Daoy (cell line): ENCODE measurements around the gene EFCAB8. TPM values are rescaled to one million over a fixed set of nuclear protein-coding genes. Genes with fewer than 3 reads are reported as not detected.
"Not testable (repeated sequence)": the region's sequence is repeated elsewhere in the genome, so short reads cannot be mapped to it uniquely, and the experiment has no call there.

ENCODE experiments used
- DNase-seq: peaks from one replicate; pipeline ENCODE4 v3.0.0-alpha.2; 2015; ENCODE audit warnings: low read depth
- total RNA-seq: library from RNA; depleted of rRNA; stranded (reverse); fragments of >200 nt; shearing (Covaris generic); gene quantifications from 2 replicates; pipeline ENCODE4 v1.2.3, GENCODE V29; 2014

The EFCAB8 gene
- total RNA-seq, 1 experiment from 2014 or later: 1.2 TPM

- no peak for DNase-seq
These were observed 112.2 kb downstream of the EFCAB8 start for GRCh38 chr20:32970973-32971300.

GRCh38 chr20:32971703-32972161 is 113.0 kb downstream of the EFCAB8 start:
- DNase-seq: no peak

GRCh38 chr20:32972181-32973076 is 113.7 kb downstream of the EFCAB8 start:
- DNase-seq: peak; percentile 35

- no peak for DNase-seq
These were observed 114.5 kb downstream of the EFCAB8 start for GRCh38 chr20:32973077-32973717.

DNA sequence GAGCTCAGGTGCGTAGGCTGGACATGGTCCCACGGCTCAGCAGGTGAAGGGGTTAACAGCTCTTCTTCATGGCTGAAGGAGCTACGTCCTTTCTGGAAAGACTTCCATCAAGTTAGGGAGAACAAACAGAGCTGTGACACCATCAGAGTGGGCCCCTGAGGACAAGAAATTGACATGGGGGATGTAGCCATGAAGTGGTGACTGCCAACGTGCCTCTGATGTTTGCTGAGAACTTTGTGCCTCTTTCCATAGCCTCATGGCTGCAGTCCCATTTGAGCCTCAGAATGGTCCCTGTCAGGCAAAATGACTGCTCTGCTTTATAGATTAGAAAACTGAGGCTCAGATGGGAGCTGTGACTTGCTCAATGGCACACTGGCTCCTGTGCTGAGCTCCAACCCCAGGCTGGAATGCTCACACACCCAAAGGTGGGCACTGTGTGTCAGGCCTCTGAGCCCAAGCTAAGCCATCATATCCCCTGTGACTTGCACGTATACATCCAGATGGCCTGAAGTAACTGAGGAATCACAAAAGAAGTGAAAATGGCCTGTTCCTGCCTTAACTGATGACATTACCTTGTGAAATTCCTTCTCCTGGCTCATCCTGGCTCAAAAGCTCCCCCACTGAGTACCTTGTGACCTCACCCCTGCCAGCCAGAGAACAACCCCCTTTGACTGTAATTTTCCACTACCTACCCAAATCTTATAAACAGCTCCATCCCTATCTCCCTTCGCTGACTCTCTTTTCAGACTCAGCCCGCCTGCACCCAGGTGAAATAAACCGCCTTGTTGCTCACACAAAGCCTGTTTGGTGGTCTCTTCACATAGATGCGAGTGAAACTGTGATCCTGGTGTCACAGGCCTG is 115.7 kb downstream of the EFCAB8 start:
- not testable (repeated sequence) for DNase-seq

- not testable (repeated sequence) for DNase-seq
These were observed 116.4 kb downstream of the EFCAB8 start for GRCh38 chr20:32975121-32975520.

- no peak for DNase-seq
These were observed 117.3 kb downstream of the EFCAB8 start for GRCh38 chr20:32975698-32976674.

DNA sequence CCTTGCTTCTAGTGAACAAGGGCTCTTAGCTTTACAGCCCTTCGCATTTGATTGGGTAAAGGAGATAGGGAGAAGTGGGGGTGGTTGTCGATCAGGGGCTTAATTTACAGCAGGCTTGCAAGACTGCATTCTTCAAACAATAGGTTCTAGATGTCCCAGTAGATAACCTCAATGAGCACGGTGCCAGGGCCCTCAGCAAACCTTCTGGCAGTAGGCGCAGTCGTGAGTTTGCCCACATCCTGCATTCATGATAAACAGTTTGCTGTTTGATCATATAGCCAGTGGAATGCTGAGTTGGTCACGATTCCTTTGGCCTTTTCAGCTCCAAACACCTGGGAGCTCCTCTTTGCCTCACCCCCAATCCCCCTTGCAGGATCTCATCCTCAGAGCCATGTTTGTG is 118.0 kb downstream of the EFCAB8 start:
- no peak for DNase-seq

- DNase-seq: no peak
These were observed 118.7 kb downstream of the EFCAB8 start for GRCh38 chr20:32977281-32978008.

DNA sequence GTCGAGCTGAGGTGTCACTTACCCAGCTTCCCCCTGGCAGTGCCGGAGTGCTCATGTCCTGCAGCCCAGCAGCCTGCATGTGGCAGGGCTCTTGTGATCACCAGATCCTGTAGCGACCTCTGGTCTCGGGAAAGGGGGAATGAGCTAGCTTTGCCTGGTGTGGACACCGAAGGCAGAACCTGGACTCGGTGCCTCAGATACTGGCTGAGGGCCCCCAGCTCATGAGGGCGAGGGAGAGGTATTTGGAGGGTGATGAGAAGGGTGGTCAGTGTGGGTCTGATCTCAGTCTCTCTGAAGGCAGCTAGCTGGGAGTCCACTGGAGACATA is 119.2 kb downstream of the EFCAB8 start:
- no peak for DNase-seq

DNA sequence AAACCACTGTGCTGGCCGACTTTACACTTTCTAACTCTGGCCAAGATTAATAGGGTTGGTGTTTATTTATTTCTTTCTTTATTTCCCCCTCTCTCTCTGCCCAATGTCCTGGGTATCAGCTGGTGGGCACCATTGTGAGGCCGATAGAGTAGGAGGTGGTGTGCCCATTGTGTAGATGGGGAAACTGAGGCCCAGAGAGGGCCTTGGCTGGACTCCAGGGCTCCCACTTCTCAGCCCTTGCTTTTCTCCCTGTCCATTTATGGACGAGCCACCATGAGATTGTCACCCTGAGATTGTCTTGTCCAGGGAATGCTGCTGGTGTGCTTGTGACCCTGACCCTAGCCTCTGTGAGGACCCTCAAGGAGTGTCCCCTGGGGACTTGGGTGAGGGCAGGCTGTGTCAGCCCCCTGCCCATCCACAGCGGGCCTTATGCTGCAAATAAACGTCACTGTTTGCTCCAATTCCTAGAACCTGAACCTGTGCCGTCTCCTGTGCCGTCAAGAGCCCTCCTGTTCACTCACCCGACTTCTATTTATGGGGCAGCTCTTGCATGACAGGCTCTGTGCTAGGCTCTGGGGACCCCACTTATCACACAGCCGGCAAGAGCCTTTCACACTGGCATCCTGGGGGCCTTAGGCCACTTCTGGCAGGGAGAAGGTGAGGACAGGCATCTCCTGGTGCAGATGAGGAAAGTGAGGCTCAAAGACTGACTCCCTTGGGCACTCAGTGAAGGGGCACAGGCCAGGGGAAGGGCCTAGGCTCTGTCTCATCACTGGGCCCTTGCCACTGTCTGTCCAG is 120.7 kb downstream of the EFCAB8 start:
- no peak for DNase-seq

GRCh38 chr20:32980131-32980941 is 121.6 kb downstream of the EFCAB8 start:
- no peak for DNase-seq

DNA sequence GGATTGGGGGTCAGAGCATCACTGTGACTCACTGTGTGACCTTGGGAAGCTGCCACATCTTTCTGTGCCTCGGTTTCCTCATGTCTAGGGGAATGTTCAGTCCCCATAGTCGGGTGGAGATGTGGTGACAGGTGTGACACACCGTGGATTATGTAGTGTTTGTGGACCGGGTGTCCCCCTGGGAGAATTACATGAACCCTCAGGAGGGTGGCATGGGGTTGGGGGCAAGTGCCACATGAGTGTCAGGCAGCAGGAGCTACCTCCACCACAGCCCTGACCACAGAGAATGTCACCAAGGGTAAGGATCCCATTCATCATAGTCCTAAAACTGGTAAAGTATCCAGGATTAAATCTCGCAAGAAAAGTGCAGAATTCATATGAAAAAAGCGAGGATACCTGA is 122.3 kb downstream of the EFCAB8 start:
- no peak for DNase-seq

DNA sequence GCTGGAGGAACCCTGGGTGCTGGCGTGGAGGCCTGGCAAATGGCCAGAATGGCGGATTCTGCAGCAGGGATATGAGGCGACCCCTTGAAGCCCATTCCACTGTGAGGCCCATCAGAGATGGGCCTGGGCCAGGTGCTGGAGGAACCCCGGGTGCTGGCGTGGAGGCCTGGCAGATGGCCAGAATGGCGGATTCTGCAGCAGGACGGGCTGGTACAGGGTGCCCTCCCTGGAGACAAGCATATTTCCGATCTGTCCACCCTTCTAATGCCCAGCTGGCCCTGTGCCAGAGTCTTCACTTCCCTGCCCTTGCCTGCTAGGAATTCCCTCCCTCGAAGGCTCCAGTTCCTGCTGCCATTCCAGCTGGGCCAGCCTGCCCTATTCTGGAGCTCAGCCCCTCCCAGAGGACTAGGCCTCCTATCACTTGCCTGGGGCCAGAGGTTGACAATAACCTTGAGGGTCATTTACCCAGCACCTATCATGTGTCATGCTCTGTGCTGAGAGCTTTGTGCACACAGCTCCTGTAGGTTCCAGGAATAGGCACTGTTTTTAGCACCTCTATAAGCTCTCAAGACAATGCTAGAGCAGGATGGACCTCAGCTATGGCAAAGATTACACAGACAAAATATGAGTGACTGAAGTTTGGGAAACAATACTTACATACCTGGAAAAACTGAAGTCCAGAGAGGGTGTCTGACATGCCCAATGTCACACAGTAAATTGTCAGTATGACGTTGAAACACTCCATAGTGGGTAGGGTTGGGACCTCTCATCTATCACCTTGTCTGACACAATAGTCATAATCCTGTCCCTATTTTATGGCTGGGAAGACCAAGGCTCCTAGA is 124.1 kb downstream of the EFCAB8 start:
- peak; percentile 22 for DNase-seq

DNA sequence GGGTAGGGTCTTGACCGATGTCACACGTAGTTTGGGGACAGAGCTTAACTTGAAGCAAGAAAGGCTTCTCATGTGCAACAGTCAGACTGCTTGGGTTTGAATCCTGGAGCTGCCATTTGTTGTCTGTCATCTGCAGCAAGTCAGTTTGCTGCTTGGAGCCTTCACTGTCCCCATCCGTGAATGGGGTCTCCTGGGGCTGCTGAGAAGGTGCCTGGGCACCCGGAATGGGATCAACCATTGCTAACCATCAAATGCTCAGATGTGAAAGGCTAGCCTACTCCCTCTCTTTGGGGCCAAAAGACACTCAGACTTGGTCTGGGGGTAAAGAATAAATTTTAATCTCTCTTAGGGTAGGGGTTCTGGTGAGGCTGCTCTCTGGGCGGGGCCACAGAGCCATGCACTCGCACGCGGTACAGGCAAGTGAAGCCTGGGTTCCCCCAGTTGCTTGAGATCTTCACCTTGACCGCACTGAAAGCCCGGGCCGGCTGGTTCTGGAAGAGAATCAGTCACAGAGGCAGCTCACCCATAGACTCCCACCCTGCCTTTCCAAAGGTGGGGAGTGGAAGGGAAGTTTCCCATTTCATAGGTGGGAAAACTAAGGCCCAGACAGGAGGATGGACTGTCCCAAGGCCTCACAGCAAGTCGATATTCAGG is 124.9 kb downstream of the EFCAB8 start:
- DNase-seq: no peak

GRCh38 chr20:32984196-32984595 is 125.5 kb downstream of the EFCAB8 start:
- DNase-seq: no peak

- no peak for DNase-seq
These were observed 126.1 kb downstream of the EFCAB8 start for GRCh38 chr20:32984631-32985354.
